ELF-1 (cell line): ENCODE measurements around the gene VAPB.
A peak's percentile ranks its signal among the peaks of the same experiment; 100 is the strongest.

Experiments
- DNase-seq: peaks from one replicate; pipeline ENCODE4 v3.0.0-alpha.2; 2016; ENCODE audit warnings: low read depth, low spot score

VAPB gene

DNA sequence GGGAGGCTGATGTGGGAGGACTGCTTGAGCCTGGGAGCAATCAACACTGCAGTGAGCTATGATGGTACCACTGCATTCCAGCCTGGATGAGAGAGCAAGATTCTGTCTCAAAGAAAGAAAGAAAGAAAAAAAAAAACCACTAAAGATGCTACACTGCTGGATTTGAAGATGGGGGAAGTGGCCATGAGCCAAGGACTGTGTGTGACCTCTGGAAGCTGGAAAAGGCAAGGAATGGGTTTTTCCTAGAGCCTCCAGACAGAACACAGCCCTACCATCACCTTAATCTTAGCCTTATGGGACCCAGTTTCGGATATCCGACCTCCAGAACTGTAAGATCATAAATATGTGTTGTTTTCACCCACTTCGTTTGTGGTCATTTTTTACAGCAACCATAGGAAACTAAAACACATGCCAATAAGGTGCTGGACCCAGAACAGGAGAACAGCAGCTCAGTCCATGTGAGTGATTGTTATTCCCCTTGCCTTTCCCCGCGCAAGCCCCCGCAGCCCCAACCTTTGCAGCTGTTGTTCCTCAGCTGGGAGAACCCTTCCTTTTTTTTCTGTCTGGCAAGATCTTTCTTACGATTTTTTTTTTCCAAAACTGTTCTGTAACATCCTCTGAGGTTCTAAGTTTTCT is 11.1 kb upstream of the VAPB start:
- no peak for DNase-seq

DNA sequence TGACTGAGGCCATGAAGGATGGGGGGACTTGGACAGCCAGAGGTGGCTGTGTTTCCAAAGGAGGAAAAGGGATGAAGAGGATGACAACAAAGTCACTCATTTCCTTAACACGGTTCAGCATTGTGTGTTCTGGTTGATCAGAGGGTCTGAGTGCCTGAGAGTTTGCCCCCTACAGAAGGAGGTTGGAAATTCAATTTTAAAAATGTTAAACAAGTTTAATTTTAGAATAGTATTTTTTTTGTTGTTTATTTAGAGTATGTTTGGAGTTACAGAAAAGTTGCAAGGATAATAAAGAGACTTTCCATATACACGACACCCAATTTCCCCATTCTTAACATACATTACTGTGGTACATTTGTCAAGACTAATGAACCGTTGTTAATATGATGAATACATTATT is 10.3 kb upstream of the VAPB start:
- DNase-seq = no peak

- DNase-seq = no peak
Observed at GRCh38 chr20:58381627-58382026, 7.4 kb upstream of the VAPB start.

GRCh38 chr20:58382096-58382495 is 6.9 kb upstream of the VAPB start:
- no peak for DNase-seq

GRCh38 chr20:58384821-58385220 is 4.2 kb upstream of the VAPB start:
- DNase-seq = no peak

- no peak for DNase-seq
Observed at GRCh38 chr20:58388028-58388601, 914 bp upstream of the VAPB start.

- peak; percentile 34 for DNase-seq
Observed at GRCh38 chr20:58389324-58389967, 417 bp downstream of the VAPB start.

- DNase-seq = no peak
Observed at GRCh38 chr20:58389968-58390658, 1.1 kb downstream of the VAPB start.

GRCh38 chr20:58390659-58391035 is 1.6 kb downstream of the VAPB start:
- no peak for DNase-seq

DNA sequence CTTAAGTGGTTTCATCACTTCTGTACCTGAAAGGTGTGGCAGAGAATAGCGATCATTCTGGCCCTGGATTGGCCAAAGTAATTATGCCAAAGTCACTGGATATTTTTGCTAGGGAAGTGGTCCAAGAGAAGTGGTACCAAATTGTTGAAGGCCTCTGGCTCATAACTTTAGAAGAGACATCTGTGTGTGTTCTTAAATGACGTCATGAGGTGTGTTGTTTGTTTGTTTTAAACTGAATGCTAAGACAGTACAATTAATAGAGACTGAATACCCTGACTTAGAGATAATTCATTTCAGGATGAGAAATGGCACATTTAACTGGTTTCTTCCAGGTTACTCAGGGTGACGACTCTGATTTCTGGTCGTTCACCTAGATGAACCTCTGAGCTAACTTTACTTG is 3.3 kb downstream of the VAPB start:
- DNase-seq = no peak

DNA sequence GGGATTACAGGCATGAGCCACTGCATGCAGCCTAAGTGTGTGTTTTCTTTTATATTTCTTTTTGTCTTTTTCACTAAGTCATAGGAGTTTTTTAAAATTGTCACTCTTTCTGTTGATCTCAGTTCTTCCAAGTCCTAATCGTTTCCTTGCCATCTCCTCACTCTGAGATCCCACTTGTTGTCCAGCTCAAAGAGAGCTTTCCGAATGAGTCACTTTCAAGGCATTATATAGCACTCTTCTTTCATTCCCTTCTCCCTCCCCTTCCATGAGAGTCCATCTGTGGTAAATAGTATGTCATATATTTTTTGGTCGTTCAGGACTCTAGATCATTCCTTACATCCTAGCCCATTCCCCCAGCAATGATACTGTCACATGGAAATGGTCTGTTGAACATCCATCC is 4.3 kb downstream of the VAPB start:
- no peak for DNase-seq

GRCh38 chr20:58394801-58395200 is 5.8 kb downstream of the VAPB start:
- no peak for DNase-seq

DNA sequence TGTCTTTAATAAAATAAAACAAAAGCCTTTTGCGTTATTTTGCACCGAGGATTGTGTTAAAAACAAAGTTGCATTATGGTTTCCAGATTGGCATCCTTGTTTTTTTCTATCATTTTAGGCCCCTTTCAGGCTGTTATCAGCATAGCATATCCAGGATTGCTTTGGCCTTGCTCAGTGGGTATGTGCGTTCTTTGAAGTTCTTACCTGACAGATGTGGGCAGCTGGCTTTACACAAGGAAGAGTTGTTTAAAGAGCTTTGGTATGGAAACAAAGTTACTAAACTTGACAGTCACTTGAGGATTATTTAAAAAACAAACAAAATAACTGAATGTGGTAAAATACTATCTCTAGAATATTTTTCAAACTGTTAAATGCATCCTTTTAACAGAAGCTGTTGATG is 6.6 kb downstream of the VAPB start:
- no peak for DNase-seq

DNA sequence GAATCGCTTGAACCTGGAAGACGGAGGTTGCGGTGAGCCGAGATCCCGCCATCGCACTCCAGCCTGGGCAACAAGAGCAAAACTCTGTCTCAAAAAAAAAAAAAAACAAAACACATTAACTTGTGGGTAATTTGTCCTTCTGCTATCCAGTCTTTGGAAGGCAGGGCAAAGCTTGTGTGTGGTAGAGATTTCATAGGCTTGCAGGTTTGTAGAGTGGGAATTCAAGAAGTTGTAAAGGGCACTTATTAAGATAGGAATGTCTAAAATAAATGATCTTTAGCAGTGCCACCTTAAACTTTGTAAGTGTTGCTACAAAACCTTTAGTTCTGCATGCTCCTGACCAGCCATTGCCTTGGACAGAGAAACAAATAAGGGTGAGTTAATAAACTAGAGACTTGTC is 8.4 kb downstream of the VAPB start:
- no peak for DNase-seq

DNA sequence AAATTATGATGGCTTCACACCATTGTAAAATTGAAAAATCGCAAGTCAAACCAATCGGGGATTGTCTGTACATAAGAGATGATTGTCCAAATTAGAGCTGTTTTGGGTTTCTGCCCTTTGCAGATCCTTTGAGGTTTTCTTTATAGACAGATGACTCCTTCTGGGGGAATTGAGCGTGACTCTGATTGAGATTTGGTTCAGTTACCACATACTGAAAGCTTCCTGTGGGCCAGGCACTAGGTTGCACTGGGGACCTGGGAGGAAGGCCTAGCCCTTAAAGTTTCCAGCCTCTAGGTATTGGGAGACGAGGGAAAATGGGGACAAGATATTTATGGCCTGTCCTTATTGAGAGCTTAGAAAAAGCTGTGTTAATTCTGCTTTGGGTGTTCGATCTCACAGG is 9.2 kb downstream of the VAPB start:
- DNase-seq = no peak

DNA sequence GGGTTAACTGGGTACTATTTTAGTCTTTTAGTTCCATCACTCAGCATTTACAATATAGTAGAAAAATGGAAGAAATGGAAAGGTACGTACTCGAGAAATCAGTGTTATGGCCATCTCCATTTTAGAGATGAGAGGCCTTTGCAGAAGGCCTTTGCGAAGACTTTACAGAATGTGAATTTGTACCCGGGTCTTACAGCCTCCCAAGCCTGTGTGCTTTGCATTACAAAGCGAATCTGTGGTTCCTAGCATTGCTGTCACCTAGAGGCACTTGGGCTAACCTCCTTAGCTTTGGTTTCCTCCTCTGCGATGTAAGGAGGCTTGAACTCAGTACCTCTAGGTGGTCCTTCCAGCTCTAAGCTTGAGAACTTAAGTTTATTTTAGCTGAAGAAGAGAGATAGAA is 10.9 kb downstream of the VAPB start:
- DNase-seq = peak; percentile 29

DNA sequence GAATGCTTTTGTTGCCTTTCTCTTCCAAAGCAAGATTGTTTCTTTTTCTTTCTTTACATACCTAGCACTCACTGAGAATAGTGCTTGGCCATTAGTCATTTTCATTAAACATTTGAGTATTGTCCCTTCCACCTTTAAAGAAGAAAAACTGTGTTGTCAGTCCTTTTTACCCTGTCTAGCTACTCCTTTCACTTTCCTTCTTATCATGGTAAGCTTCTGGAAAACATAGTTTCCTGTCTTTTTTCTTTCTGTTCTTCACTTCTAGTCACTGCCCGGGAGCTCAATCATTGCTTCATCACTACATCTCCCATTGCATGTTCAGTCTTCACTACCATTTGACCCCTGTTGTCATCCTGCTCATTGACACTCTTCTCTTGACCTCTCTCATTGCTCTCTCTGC is 12.1 kb downstream of the VAPB start:
- no peak for DNase-seq

GRCh38 chr20:58402305-58402704 is 13.3 kb downstream of the VAPB start:
- DNase-seq = no peak

DNA sequence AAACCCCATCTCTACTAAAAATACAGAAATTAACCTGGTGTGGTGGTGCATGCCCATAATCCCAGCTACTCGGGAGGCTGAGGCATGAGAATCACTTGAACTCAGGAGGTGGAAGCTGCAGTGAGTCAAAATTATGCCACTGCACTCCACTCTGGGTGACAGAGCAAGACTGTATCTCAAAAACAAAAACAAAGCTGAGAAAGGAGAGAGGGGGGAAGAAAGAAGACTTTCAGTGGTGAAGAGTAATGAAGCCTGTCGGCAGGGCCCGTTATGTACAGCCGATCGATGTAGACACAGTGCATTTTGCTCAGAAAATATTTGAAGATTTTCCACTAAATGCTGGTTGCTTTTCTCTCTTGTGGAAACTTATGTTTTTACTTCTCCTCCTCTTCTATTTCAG is 13.8 kb downstream of the VAPB start:
- no peak for DNase-seq

DNA sequence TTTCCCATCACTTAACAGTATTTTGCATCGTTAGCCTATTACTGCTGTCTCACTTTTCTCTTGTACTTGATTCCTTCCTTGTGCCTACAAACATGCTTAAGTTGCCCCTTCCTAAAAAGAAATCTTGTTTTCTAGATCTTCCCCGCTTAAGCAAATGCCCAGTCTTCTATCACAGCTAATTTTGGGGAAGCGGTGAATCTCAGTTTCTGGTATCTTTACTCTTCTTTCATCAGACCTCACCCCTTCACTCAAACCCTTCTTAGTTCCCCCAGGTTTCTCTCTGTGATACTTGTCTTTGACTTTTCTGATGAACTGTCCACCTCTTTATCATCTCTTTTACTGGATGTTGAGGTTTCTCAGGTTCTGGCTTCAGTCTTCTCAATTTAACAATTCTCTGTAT is 14.2 kb downstream of the VAPB start:
- no peak for DNase-seq

DNA sequence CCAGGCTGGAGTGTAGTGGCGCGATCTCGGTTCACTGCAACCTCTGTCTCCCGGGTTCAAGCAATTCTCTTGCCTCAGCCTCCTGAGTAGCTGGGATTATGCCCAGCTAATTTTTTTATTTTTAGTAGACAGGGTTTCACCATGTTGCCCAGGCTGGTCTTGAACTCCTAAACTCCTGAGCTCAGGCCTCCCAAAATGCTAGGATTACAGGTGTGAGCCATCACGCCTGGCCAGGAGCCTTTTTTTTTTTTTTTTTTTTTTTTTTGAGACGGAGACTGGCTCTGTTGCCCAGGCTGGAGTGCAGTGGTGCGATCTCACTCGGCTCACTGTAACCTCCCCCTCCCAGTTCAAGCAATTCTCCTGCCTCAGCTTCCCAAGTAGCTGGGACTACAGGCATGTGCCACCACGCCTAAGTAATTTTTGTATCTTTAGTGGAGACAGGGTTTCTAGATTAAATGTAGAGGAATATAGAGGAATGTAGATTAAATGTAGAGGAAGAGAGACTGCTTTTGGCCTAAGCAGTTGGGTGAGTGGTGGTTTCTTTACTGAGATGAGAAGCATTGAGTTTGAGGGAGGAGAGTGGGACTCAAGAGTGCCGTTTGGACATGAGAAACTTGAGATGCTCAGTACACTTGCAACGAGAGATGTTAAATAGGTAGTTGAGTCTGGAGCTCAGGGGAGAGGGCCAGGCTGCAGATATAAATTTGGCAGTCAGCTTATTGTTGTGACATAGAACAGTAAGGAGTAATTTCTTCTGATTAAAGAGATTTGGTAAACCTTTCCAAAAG is 16.7 kb downstream of the VAPB start:
- no peak for DNase-seq

DNA sequence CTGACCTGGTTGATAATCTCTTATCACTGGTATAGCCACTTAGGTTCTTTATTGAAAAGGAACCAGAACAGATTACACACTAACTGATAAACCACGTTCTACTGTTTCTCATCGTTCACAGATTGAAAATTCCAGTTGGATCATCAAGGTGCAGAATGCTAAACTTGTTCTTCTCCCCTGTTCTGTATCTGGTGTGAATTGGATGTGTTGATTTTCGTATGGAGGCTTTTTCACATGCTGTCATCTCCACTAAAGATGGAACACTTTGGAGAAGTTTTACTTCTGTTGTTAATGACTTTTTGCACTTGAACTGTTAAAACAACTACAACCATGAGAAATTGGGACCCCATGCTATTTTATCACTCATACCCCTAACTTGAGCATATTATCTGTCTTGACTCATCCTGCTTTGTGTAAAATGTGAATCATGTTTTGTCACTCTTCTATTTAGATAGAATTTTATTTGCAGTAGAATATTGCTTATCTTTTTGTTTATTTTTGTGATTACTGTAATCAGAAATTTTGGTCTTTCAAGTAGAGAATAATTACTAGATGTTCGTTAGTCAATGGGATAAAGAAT is 17.5 kb downstream of the VAPB start:
- DNase-seq = no peak
